ENCODE data around the gene RPGRIP1.
A peak's percentile ranks its signal among the peaks of the same experiment; 100 is the strongest.
"Not testable (repeated sequence)": the region's sequence is repeated elsewhere in the genome, so short reads cannot be mapped to it uniquely, and the experiment has no call there.

RPGRIP1 gene

GRCh38 chr14:21258889-21259787, 20.7 kb upstream of the RPGRIP1 start:
- DNase-seq, result no peak

DNA sequence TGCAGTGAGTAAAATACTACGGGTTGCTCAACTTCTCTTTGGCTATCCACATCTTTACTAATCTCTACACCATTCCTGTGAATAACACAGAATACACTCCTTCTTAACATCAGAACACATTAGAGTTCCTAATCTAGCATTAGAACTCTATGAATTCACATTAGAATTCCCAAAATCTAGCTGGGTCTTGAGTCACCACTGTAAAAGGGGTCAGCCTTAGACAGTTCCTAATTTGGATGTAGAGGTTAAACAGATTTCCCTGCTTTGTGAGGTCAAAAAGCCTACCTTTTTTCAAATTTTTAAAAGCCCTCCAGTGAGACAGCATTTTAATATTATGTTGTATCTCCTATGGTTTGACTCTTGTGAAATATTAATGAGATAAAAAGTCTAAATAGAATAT, 18.1 kb upstream of the RPGRIP1 start:
- DNase-seq, result no peak

DNA sequence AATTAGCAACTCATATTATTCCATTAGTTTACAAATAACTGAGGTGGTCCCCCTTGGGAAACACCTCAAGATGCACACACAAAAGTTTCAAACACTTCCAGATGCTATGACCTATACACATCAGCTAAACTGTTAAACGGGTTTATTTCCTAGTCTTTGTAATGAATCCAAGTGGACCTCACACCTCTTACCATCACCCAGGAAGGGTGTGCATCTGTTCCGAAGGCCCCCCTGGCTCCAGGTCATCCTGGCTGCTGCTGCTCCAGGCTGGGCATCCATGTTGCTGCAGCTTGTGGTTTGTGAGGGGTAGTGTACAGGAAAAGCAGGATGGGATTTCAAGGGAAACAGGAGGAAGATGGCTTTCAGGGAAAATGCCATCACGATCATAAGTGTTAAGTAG, 17.5 kb upstream of the RPGRIP1 start:
- no peak for DNase-seq

- DNase-seq, result no peak
Observed at GRCh38 chr14:21263284-21264024, 16.4 kb upstream of the RPGRIP1 start.

GRCh38 chr14:21264025-21264801, 15.7 kb upstream of the RPGRIP1 start:
- DNase-seq, result peak; percentile 67

DNA sequence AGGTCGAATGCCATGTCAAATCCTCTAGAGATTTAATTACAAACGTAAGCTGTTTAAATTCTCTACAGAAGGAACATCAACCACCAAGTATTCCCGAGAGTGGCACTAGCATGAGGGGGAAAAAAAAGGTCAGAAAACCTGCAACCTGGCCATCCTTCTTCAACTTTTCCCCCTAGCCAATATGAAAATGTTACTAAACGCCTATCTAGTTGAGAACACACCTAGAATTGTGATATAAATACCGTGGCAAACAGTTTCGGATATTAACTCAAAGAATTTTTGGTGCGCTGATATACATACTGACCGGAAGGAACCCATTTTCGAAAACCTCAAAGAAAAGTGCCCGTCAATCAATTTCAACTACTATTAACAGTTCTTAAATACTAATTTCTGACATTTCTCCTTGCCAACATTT, 12.4 kb upstream of the RPGRIP1 start:
- no peak for DNase-seq

GRCh38 chr14:21267886-21268616, 11.8 kb upstream of the RPGRIP1 start:
- DNase-seq, result peak; percentile 60

- DNase-seq, result peak; percentile 58
Observed at GRCh38 chr14:21268617-21269251, 11.1 kb upstream of the RPGRIP1 start.

GRCh38 chr14:21269252-21270046, 10.4 kb upstream of the RPGRIP1 start, which contains the start of gene HNRNPC:
TSS of gene HNRNPC (minus strand) at chr14:21269442. CDS start at chr14:21234193, 35,249 bp downstream.
- DNase-seq, result peak; percentile 100

DNA sequence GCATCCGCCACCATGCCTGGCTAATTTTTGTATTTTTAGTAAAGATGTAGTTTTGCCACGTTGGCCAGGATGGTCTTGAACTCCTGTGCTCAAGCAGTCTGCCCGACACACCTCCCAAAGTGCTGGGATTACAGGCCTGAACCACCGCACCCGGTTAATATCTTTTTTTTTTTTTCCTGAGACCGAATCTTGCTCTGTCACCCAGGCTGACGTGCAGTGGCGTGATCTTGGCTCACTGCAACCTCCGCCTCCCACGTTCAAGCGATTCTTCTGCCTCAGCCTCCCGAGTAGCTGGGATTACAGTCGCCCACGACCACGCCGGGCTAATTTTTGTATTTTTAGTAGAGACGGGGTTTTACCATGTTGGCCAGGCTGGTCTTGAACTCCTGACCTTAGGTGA, 7.2 kb upstream of the RPGRIP1 start:
- DNase-seq, result not testable (repeated sequence)

- DNase-seq, result no peak
Observed at GRCh38 chr14:21275261-21275858, 4.5 kb upstream of the RPGRIP1 start.

- DNase-seq, result no peak
Observed at GRCh38 chr14:21278632-21279031, 1.3 kb upstream of the RPGRIP1 start.

DNA sequence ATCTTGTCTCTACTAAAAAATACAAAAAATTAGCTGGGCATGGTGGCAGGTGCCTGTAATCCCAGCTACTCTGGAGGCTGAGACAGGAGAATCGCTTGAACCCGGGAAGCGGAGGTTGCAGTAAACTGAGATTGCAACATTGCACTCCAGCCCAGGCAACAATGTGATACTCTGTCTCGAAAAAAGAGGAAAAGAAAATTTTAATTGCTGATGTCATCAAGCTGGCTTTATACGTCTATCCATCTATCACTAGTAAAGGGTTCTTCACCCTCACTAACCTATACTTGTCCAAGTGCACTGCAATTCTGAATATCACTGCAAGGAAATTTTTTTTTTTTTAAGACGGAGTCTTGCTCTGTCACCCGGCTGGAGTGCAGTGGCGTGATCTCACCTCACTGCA, 2.0 kb downstream of the RPGRIP1 start:
- DNase-seq, result not testable (repeated sequence)

GRCh38 chr14:21286516-21286915, 6.6 kb downstream of the RPGRIP1 start:
- DNase-seq, result not testable (repeated sequence)

DNA sequence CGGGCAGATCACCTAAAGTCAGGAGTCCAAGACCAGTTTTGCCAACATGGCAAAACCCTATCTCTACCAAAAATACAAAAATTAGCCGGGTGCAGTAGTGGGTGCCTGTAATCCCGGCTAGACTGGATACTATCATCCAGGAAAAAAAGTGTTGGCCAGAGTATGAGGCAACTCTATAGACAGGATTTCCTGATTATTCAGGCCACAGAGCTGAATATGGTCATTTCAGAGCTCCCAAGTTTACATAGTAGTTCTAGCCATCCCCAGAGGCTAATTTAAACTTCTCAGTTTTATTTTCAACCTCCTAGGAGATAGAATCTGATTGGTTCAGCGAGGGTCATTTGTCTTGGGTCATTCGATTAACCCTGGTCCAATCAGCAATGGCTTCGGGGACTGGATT, 7.3 kb downstream of the RPGRIP1 start:
- DNase-seq, result no peak

GRCh38 chr14:21294026-21294425, 14.1 kb downstream of the RPGRIP1 start:
- DNase-seq, result not testable (repeated sequence)

- DNase-seq, result no peak
Observed at GRCh38 chr14:21298358-21298757, 18.5 kb downstream of the RPGRIP1 start.

DNA sequence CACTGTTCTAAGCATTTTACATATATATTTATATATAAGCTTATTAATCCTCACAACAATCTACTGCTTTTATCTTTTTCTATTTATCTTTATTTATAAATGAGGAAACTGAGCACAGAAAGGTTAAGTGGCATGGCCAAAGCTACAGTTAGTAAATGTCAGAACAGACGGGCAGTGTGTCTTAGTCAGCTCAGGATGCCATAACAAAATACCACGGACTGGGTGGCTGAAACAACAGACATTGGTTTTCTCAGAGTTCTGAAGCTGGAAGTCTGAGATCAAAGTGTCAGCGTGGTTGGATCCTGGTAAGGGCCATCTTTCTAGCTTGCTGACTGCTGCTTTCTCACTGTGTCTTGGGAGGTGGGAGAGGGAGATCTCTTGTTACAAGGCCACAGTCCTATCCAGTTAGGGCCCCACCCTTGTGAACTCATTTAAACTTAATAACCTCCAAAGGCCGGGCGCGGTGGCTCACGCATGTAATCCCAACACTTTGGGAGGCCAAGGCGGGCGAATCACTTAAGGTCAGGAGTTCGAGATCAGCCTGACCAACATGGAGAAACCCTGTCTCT, 19.8 kb downstream of the RPGRIP1 start:
- DNase-seq, result no peak

GRCh38 chr14:21300892-21301291, 21.0 kb downstream of the RPGRIP1 start:
- peak; percentile 33 for DNase-seq

Data from CD4-positive, alpha-beta T cell treated with Interleukin-12 subunit alpha and Interleukin-12 subunit beta, for 1 hour (primary cell).